ENCODE results near the gene TFCP2.

DNA sequence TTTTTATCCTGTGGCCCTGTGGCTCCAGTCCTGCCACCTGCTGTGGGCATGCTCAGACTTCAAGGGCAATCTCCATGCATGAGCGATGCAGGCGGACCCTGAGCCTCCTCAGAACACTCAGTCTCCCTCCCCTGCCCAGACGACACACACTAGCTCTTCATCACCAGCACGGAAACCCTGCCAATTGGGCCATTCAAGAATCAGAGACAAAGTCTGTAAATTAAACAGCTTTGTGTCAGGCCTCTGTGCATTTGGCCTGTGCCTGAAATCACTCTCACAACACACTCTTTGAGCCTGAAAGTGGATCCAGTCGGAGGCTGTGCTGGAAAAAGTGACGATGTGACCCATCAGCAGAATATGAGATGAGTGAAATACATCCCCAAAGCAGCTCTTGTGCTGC, 32.4 kb upstream of the TFCP2 start:
- no peak for TF ChIP-seq ZNF658 (tag by site-specific recombination; IDR thresholded peaks at IDR 0.05)
- no peak for TF ChIP-seq ZNF423 (tag by site-specific recombination; IDR thresholded peaks at IDR 0.05)
- TF ChIP-seq, protein P1, sequence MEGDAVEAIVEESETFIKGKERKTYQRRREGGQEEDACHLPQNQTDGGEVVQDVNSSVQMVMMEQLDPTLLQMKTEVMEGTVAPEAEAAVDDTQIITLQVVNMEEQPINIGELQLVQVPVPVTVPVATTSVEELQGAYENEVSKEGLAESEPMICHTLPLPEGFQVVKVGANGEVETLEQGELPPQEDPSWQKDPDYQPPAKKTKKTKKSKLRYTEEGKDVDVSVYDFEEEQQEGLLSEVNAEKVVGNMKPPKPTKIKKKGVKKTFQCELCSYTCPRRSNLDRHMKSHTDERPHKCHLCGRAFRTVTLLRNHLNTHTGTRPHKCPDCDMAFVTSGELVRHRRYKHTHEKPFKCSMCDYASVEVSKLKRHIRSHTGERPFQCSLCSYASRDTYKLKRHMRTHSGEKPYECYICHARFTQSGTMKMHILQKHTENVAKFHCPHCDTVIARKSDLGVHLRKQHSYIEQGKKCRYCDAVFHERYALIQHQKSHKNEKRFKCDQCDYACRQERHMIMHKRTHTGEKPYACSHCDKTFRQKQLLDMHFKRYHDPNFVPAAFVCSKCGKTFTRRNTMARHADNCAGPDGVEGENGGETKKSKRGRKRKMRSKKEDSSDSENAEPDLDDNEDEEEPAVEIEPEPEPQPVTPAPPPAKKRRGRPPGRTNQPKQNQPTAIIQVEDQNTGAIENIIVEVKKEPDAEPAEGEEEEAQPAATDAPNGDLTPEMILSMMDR (tag by site-specific recombination; IDR thresholded peaks at IDR 0.05): no peak
- TF ChIP-seq ZNF174 (tag by site-specific recombination; IDR thresholded peaks at IDR 0.05): no peak
- TF ChIP-seq ZNF580 (tag by site-specific recombination; IDR thresholded peaks at IDR 0.05): no peak
- no peak for TF ChIP-seq ZBTB21 (tag by site-specific recombination; IDR thresholded peaks at IDR 0.05)
- no peak for TF ChIP-seq ZNF830 (tag by site-specific recombination; IDR thresholded peaks at IDR 0.05; ENCODE audit: low read depth)
- no peak for TF ChIP-seq ZEB2 (tag by site-specific recombination; IDR thresholded peaks at IDR 0.05)
- no peak for TF ChIP-seq ZNF677 (tag by site-specific recombination; IDR thresholded peaks at IDR 0.05)
